OCI-LY1 (cell line): ENCODE results near the gene PRPS1L1.

ENCODE experiments used
- H2AFZ ChIP-seq: fragments of 200-600 bp; sonication (generic), shearing (Covaris generic); 2 replicates; pipeline ENCODE4 v1.6.0; 2014; ENCODE audit warnings: antibody characterized with exemption, mild to moderate bottlenecking, low read length
- H3F3A ChIP-seq: fragments of 200-600 bp; sonication (generic), shearing (Covaris generic); 2 replicates; pipeline ENCODE4 v1.6.0; 2014; ENCODE audit warnings: mild to moderate bottlenecking, antibody characterized with exemption, low read length, moderate library complexity; ENCODE audit not compliant: insufficient read depth
- H3K27ac ChIP-seq: fragments of 200-600 bp; sonication (generic); 2 replicates; pipeline ENCODE4 v1.5.1; 2014; ENCODE audit warnings: low read length, mixed run types, mild to moderate bottlenecking, low read depth; ENCODE audit not compliant: poor library complexity, severe bottlenecking
- H3K27me3 ChIP-seq: fragments of 200-600 bp; sonication (generic); 2 replicates; pipeline ENCODE4 v1.6.0; 2014; ENCODE audit warnings: antibody characterized with exemption, mild to moderate bottlenecking, low read length, moderate library complexity; ENCODE audit not compliant: insufficient read depth
- H3K36me3 ChIP-seq: fragments of 200-600 bp; sonication (generic); 2 replicates; pipeline ENCODE4 v1.6.1; 2014; ENCODE audit warnings: mild to moderate bottlenecking, antibody characterized with exemption, low read length, moderate library complexity, mixed read lengths; ENCODE audit not compliant: insufficient read depth
- H3K4me1 ChIP-seq: fragments of 200-600 bp; sonication (generic); 2 replicates; pipeline ENCODE4 v1.5.1; 2014; ENCODE audit warnings: mild to moderate bottlenecking, low read length, moderate library complexity; ENCODE audit not compliant: insufficient read depth, severe bottlenecking
- H3K4me2 ChIP-seq: fragments of 200-600 bp; sonication (generic), shearing (Covaris generic); 2 replicates; pipeline ENCODE4 v1.6.1; 2014; ENCODE audit warnings: low read length
- H3K4me3 ChIP-seq: fragments of 200-600 bp; sonication (generic); 2 replicates; pipeline ENCODE4 v1.5.1; 2014; ENCODE audit warnings: low read length, low read depth, mild to moderate bottlenecking, mixed read lengths; ENCODE audit not compliant: poor library complexity, severe bottlenecking
- H3K79me2 ChIP-seq: fragments of 200-600 bp; shearing (Covaris generic); 2 replicates; pipeline ENCODE4 v1.6.1; 2016; ENCODE audit warnings: mixed run types, low read length, mixed read lengths; ENCODE audit not compliant: insufficient read depth
- H3K9ac ChIP-seq: fragments of 200-600 bp; sonication (generic), shearing (Covaris generic); 2 replicates; pipeline ENCODE4 v1.6.1; 2014; ENCODE audit warnings: mild to moderate bottlenecking, low read length, mixed read lengths
- H3K9me2 ChIP-seq: fragments of 200-600 bp; sonication (generic), shearing (Covaris generic); 2 replicates; pipeline ENCODE4 v1.6.1; 2014; ENCODE audit warnings: low read depth, mild to moderate bottlenecking, low read length, mixed read lengths
- H3K9me3 ChIP-seq: fragments of 200-600 bp; shearing (Covaris generic); 2 replicates; pipeline ENCODE4 v1.6.1; 2014; ENCODE audit warnings: low read length, mixed read lengths
- H4K20me1 ChIP-seq: fragments of 200-600 bp; sonication (generic), shearing (Covaris generic); 2 replicates; pipeline ENCODE4 v1.6.0; 2016; ENCODE audit warnings: mild to moderate bottlenecking, low read length; ENCODE audit not compliant: insufficient read depth
- EZH2 ChIP-seq: fragments of 200-600 bp; sonication (generic), shearing (Covaris generic); IDR thresholded peaks from 2 replicates; pipeline ENCODE4 v1.8.0; 2017; ENCODE audit warnings: borderline replicate concordance, mixed run types, mild to moderate bottlenecking, antibody characterized with exemption, low read length, moderate library complexity, mixed read lengths
- TF ChIP-seq, protein P1 (sequence below): fragments of 200-600 bp; sonication (generic), shearing (Covaris generic); IDR thresholded peaks from 2 replicates; pipeline ENCODE4 v1.5.1; 2017; ENCODE audit warnings: mild to moderate bottlenecking, antibody characterized with exemption, low read length, moderate library complexity, mixed read lengths

The PRPS1L1 gene

DNA sequence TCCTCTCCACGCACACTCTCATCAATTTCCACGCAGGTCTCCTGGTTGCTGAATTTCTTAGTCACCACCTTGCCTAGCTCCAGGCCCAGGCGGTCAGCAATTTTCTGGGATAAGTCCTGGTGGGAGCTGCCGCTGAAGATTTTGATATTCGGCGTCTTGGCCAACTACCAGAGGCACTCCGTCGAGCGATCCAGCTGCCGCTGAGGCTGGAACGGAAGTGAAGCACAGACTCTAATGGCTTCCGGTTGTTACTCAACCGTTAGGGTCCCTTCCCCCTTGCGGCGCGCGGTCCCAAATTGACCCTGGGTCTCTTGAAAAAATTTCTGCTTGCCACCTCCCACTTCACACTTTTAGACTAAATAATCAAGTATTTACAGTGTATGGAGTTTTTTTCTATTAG lies at the start of gene PRPS1L1:
TSS of gene PRPS1L1 (minus strand) at position 219 of the 400 bp plus-strand sequence.
- H3K27ac ChIP-seq = no peak within 1 kb of the TSS

DNA sequence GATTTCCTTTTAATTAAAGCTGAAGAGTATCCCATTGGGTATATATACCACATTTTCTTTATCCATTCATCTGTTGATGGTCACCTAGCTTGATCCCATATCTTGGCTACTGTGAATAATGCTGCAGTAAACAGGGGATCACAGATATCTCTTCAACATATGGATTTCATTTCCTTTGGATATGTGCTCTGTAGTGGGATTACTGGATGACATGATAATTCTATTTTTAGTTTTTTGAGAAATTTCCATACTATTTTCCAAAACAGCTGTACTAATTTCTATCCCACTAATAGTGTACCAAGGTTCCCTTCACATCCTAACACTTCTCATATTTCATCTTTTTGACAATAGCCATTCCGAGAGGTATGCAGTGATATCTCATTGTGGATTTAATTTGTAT lies 48.8 kb upstream of the PRPS1L1 start:
- Histone ChIP-seq H2AFZ (no peak overlapping the region), H3K79me2 (no peaks in the 10 kb centered on the region), H3K36me3 (no peaks in the 10 kb centered on the region), H3K9ac (no peak overlapping the region), H3K9me3 (no peaks in the 10 kb centered on the region), H3K27me3 (no peaks in the 10 kb centered on the region), H4K20me1 (no peaks in the 10 kb centered on the region), H3K4me1 (no peaks in the 10 kb centered on the region), H3K27ac (no peak overlapping the region), H3K4me3 (no peak overlapping the region), H3K4me2 (no peak overlapping the region), H3K9me2 (peaks cover 4% of the 10 kb centered on the region; the same call in 1 of the 2 replicates), H3F3A (no peaks in the 10 kb centered on the region)
- TF ChIP-seq, protein P1, sequence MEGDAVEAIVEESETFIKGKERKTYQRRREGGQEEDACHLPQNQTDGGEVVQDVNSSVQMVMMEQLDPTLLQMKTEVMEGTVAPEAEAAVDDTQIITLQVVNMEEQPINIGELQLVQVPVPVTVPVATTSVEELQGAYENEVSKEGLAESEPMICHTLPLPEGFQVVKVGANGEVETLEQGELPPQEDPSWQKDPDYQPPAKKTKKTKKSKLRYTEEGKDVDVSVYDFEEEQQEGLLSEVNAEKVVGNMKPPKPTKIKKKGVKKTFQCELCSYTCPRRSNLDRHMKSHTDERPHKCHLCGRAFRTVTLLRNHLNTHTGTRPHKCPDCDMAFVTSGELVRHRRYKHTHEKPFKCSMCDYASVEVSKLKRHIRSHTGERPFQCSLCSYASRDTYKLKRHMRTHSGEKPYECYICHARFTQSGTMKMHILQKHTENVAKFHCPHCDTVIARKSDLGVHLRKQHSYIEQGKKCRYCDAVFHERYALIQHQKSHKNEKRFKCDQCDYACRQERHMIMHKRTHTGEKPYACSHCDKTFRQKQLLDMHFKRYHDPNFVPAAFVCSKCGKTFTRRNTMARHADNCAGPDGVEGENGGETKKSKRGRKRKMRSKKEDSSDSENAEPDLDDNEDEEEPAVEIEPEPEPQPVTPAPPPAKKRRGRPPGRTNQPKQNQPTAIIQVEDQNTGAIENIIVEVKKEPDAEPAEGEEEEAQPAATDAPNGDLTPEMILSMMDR = no peak
- TF ChIP-seq EZH2 = no peak

More for the DNA sequence above, at the start of gene PRPS1L1:
- Histone ChIP-seq H3K79me2 (no peaks in the 10 kb centered on the region), H3K27me3 (no peaks in the 10 kb centered on the region), H3K36me3 (no peaks in the 10 kb centered on the region), H3K4me3 (no peak within 1 kb of the TSS), H3K4me1 (no peaks in the 10 kb centered on the region), H3K9me3 (no peaks in the 10 kb centered on the region), H4K20me1 (no peaks in the 10 kb centered on the region), H3K9ac (no peak within 1 kb of the TSS), H2AFZ (no peak within 1 kb of the TSS), H3K9me2 (no peaks in the 10 kb centered on the region), H3F3A (no peaks in the 10 kb centered on the region), H3K4me2 (no peak within 1 kb of the TSS)
- TF ChIP-seq EZH2 = no peak
- TF ChIP-seq, protein P1 = no peak

DNA sequence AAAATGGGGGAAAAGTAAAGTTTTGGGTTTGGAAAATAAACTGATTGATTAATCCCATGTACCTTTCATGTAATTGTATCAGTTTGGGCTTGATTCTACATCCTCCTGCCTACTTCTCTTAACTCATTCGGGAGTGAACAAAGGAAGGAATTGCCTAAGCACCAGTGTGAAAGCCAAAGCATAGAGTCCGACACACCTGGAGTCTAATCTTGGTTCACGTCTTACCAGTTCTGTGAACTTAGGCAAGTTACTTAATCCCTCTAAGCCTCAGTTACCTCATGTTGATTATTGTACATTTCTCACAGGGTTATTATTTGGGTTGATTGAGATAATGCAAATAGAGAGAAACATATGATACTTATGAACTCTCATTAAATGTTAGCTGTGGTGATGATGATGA lies 41.1 kb upstream of the PRPS1L1 start:
- Histone ChIP-seq H3K27me3 (no peaks in the 10 kb centered on the region; the same call in 1 of the 2 replicates), H3K36me3 (no peaks in the 10 kb centered on the region), H3K27ac (no peak overlapping the region), H3K9me3 (no peaks in the 10 kb centered on the region), H3K9me2 (peaks cover 4% of the 10 kb centered on the region; the same call in 1 of the 2 replicates), H3K9ac (no peak overlapping the region), H3K4me1 (no peaks in the 10 kb centered on the region), H2AFZ (no peak overlapping the region), H3K79me2 (no peaks in the 10 kb centered on the region), H4K20me1 (no peaks in the 10 kb centered on the region), H3K4me2 (no peak overlapping the region), H3F3A (no peaks in the 10 kb centered on the region), H3K4me3 (no peak overlapping the region)
- no peak for TF ChIP-seq EZH2
- TF ChIP-seq, protein P1 = no peak
